Left lobe of liver (tissue), 2 donors: Measurements from ENCODE around the gene FOXF1. TPM values are rescaled to one million over a fixed set of nuclear protein-coding genes. Genes with fewer than 3 reads are reported as not detected.

Experiments used
- ATAC-seq: fragments of 200-7000 bp; cut with Tn5 transposase; one replicate; pipeline ENCODE4 v1.9.1; 2020; ENCODE audit warnings: mild to moderate bottlenecking, moderate library complexity
- DNase-seq: peaks from one replicate; pipeline ENCODE4 v3.0.0-alpha.2; 2020; ENCODE audit warnings: low spot score
- total RNA-seq: library from RNA; stranded (reverse); gene quantifications from one replicate; pipeline ENCODE4 v1.2.1, GENCODE V29; 2021
- donor health status: DM: no; HTN: no; CAD: no; lungs with moderate emphysema.
- donor health status: DM: no; HTN: yes; CAD: no.

FOXF1 gene
- total RNA-seq, 1 donor from 2014 or later: 1.7 TPM

- DNase-seq (no peak), ATAC-seq (no peak)
Observed at GRCh38 chr16:86554599-86554916, 44.2 kb downstream of the FOXF1 start.

- DNase-seq (peak; percentile 95), ATAC-seq (peak; percentile 98)
Observed at GRCh38 chr16:86554917-86555703, 44.8 kb downstream of the FOXF1 start, which contains the start of gene MTHFSD. Gene MTHFSD, minus strand, starts transcription at chr16:86555235. Its CDS starts 51 bp downstream, at chr16:86555184.

GRCh38 chr16:86555704-86556075 is 45.4 kb downstream of the FOXF1 start:
- DNase-seq: no peak

GRCh38 chr16:86556576-86556975 is 46.2 kb downstream of the FOXF1 start:
- ATAC-seq: no peak
- DNase-seq: no peak

More at GRCh38 chr16:86555704-86556075, 45.4 kb downstream of the FOXF1 start:
- no peak for ATAC-seq

GRCh38 chr16:86557587-86557986 is 47.3 kb downstream of the FOXF1 start:
- no peak for ATAC-seq
- DNase-seq: no peak

- DNase-seq (no peak), ATAC-seq (no peak)
Observed at GRCh38 chr16:86558355-86559193, 48.2 kb downstream of the FOXF1 start.

GRCh38 chr16:86559802-86560305 is 49.5 kb downstream of the FOXF1 start:
- DNase-seq (no peak), ATAC-seq (no peak)

- ATAC-seq: no peak
Observed at GRCh38 chr16:86562356-86562755, 52.0 kb downstream of the FOXF1 start.

GRCh38 chr16:86563469-86564345 is 53.4 kb downstream of the FOXF1 start:
- DNase-seq: peak; percentile 83
- peak; percentile 100 for ATAC-seq

More at GRCh38 chr16:86562356-86562755, 52.0 kb downstream of the FOXF1 start:
- DNase-seq: no peak

Other genes with a start within 250 kb of the FOXF1 start
- gene MTHFSD, start 44.7 kb downstream of the FOXF1 start, total RNA-seq: 9.9 TPM
- 0.13 TPM for gene FOXC2, start 56.3 kb downstream of the FOXF1 start, total RNA-seq
- gene FOXL1, start 68.0 kb downstream of the FOXF1 start, total RNA-seq: 0.28 TPM